Measurements from ENCODE around the gene HPCAL1. TPM values are rescaled to one million over a fixed set of nuclear protein-coding genes. Genes with fewer than 3 reads are reported as not detected.

HPCAL1 gene
- total and polyA plus RNA-seq, 2 of the 8 experiments (the other 6 are each of a cell fraction or from before 2014, with no cell fraction given), result 5.8 to 8.6 TPM

DNA sequence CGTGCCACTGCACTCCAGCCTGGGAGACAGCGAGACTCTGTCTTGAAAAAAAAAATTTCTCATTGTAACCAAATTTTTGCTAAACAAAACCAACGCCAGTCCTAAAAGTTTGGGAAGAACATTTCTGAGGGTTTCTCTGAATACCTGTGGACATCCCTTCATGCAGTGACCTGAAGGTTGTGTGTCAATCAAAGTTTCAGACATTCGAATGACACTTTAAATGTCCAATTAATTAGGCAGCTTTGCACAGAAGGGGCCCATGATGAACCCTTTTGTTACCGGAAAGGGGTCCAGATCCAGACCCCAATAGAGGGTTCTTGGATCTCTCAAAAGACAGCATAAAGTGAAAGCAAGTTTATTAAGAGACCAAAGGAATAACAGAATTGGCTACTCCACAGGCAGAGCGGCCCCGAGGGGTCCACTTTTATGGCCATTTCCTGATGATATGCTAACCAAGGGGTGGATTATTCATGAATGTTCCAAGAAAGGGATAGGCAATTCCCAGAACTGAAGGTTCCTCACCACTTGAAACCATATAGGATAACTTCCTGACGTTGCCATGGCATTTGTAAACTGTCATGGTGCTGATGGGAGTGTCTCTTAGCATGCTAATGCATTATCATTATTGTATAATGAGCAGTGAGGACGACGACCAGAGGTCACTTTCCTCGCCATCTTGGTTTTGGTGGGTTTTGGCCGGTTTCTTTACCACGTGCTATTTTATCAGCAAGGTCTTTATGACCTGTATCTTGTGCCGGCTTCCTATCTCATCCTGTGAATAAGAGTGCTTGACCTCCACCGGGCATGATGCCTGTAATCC, 27.5 kb upstream of the HPCAL1 start (continued):
- TF ChIP-seq, protein P1, sequence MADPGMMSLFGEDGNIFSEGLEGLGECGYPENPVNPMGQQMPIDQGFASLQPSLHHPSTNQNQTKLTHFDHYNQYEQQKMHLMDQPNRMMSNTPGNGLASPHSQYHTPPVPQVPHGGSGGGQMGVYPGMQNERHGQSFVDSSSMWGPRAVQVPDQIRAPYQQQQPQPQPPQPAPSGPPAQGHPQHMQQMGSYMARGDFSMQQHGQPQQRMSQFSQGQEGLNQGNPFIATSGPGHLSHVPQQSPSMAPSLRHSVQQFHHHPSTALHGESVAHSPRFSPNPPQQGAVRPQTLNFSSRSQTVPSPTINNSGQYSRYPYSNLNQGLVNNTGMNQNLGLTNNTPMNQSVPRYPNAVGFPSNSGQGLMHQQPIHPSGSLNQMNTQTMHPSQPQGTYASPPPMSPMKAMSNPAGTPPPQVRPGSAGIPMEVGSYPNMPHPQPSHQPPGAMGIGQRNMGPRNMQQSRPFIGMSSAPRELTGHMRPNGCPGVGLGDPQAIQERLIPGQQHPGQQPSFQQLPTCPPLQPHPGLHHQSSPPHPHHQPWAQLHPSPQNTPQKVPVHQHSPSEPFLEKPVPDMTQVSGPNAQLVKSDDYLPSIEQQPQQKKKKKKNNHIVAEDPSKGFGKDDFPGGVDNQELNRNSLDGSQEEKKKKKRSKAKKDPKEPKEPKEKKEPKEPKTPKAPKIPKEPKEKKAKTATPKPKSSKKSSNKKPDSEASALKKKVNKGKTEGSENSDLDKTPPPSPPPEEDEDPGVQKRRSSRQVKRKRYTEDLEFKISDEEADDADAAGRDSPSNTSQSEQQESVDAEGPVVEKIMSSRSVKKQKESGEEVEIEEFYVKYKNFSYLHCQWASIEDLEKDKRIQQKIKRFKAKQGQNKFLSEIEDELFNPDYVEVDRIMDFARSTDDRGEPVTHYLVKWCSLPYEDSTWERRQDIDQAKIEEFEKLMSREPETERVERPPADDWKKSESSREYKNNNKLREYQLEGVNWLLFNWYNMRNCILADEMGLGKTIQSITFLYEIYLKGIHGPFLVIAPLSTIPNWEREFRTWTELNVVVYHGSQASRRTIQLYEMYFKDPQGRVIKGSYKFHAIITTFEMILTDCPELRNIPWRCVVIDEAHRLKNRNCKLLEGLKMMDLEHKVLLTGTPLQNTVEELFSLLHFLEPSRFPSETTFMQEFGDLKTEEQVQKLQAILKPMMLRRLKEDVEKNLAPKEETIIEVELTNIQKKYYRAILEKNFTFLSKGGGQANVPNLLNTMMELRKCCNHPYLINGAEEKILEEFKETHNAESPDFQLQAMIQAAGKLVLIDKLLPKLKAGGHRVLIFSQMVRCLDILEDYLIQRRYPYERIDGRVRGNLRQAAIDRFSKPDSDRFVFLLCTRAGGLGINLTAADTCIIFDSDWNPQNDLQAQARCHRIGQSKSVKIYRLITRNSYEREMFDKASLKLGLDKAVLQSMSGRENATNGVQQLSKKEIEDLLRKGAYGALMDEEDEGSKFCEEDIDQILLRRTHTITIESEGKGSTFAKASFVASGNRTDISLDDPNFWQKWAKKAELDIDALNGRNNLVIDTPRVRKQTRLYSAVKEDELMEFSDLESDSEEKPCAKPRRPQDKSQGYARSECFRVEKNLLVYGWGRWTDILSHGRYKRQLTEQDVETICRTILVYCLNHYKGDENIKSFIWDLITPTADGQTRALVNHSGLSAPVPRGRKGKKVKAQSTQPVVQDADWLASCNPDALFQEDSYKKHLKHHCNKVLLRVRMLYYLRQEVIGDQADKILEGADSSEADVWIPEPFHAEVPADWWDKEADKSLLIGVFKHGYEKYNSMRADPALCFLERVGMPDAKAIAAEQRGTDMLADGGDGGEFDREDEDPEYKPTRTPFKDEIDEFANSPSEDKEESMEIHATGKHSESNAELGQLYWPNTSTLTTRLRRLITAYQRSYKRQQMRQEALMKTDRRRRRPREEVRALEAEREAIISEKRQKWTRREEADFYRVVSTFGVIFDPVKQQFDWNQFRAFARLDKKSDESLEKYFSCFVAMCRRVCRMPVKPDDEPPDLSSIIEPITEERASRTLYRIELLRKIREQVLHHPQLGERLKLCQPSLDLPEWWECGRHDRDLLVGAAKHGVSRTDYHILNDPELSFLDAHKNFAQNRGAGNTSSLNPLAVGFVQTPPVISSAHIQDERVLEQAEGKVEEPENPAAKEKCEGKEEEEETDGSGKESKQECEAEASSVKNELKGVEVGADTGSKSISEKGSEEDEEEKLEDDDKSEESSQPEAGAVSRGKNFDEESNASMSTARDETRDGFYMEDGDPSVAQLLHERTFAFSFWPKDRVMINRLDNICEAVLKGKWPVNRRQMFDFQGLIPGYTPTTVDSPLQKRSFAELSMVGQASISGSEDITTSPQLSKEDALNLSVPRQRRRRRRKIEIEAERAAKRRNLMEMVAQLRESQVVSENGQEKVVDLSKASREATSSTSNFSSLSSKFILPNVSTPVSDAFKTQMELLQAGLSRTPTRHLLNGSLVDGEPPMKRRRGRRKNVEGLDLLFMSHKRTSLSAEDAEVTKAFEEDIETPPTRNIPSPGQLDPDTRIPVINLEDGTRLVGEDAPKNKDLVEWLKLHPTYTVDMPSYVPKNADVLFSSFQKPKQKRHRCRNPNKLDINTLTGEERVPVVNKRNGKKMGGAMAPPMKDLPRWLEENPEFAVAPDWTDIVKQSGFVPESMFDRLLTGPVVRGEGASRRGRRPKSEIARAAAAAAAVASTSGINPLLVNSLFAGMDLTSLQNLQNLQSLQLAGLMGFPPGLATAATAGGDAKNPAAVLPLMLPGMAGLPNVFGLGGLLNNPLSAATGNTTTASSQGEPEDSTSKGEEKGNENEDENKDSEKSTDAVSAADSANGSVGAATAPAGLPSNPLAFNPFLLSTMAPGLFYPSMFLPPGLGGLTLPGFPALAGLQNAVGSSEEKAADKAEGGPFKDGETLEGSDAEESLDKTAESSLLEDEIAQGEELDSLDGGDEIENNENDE (IDR thresholded peaks at IDR 0.05; ENCODE audit: insufficient replicate concordance, low read length), result no peak
